Fibroblast of the conjunctiva (primary cell): Measurements from ENCODE around the gene TBC1D16.

ENCODE experiments used
- DNase-seq: peaks from one replicate; pipeline ENCODE4 v3.0.0-alpha.2; 2010; ENCODE audit warnings: low read depth

TBC1D16 gene

DNA sequence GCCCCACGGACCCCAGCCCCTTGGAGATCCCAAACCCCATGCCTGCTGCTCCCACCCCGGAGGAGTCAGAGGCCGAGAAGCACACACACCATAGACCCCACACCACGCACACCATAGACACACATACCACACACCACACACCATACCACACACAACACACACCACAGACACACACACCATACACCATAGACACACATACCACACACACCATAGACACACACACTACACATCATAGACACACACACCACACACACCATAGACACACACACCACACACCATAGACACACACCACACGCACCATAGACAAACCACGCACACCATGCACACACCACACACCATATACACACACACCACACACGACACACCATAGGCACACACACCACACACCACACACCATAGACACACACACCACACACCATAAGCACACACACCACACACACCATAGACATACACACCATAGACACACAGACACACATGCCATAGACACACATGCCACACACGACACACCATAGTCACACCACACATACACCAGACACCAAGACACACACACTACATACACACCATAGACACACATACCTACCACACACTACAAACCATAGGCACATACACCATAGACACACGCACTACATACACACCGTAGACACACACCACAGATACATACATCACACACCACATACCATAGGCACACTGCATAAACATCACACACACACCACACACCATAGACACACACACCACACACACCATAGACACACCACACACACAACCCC lies 11.3 kb downstream of the TBC1D16 start:
- DNase-seq = no peak

DNA sequence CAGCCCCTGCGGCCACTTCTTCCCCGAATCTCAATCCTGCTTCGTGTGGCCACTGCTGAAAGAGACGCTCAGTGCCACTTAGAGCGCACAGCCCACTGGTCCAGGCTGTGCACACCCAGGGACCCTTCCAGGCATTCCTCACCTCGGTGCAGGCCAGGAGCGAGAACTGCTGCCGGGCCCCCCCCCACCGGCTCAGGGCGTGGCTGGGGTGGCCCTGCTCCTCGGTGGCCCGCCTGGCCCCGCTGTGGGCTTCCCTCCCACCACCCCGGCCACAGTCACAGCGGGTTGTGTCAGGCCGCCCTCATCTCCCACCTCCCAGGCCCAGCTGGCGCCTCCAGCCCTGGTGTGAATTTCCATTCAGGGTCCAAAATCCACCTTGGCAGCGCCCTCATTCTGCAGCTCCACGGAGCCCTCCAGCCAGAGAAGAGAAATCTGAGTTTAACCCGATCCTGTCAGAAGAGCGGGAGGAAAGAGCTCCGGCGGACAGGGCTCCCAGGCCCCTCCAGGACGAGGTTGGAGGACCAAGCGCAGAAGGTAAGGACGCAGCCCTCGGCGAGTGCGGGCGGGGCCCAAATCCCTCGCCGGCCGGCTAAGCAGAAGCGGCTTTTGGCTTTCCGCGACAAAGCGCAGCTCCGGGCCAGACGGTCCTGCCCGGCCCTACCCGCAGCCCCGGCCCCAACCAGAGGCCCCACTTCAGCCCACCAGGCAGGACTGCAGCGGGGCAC lies 12.0 kb downstream of the TBC1D16 start:
- DNase-seq = no peak

DNA sequence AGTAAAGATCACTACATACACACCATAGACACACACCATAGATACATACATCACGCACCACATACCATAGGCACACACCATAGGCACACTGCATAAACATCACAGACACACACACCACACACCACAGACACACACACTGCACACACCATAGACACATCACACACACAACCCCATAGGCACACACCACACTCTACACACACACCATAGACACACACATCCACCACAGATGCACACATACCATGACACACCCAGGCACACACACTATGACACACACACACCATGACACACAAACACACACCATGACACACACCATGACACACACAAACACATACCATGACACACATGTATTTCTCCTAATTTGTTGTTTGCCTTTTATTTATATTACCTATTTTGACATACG lies 14.1 kb downstream of the TBC1D16 start:
- DNase-seq = no peak

DNA sequence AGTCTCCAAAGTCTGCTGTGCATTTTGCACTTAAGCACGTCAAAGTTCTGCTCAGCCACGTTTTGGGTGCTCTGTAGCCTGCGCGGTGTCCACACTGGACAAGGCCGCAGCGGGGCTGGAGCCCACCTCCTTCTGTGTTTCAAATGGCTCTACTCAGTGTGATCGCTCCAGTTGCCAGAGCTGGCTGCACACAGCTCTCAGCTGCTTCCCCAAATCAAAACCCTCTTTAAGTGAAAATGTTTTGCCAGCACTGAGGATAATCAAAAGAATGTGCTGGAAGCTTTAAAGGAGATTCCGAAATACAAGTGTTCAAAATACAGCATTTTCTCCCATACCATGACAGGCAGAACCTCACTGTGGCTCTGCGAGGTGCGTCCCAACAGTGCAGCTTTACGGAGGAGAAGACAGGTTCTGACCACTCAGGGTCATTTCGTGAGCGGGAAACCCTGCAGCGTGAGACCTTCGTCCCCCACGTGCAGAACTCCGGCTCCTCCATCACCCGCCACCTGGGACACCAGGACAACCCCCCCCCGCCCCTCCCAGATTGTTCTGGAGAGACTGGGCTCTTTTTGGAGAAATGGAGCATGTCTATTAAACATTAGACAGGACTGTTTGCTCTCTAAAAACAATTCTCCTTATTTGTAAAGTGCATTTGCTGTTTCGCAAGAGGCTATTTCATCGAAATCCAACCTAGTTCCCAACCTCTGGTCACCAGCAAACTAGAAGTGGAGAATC lies 16.6 kb downstream of the TBC1D16 start:
- DNase-seq = no peak

DNA sequence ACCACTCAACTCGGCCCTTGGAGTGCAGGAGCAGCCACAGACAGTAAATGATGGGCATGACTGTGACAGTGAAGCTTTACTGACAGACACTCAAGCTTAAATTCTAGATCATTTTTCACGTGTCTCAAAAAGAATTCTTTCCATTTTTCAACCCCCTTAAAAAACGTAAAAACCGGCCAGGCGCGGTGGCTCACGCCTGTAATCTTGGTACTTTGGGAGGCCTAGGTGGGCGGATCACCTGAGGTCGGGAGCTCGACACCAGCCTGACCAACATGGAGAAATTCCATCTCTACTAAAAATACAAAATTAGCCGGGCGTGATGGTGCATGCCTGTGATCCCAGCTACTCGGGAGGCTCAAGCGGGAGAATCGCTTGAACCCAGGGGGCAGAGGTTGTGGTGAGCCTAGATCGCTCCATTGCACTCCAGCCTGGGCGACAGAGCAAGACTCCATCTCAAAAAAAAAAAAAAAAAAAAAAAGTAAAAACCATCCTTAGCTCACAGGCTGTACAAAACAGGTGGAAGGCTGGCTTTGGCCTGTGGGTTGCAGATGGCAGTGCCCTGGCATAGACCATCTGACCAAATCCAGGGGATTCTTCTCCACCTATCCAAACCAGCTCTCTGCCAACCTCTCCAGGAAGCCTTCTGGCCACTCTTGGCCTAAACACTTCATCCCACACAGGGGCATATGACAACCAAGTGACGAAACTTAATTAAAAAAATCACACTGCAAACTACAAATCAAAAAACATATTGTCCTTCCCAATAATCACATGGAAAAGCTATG lies 18.3 kb downstream of the TBC1D16 start:
- no peak for DNase-seq

DNA sequence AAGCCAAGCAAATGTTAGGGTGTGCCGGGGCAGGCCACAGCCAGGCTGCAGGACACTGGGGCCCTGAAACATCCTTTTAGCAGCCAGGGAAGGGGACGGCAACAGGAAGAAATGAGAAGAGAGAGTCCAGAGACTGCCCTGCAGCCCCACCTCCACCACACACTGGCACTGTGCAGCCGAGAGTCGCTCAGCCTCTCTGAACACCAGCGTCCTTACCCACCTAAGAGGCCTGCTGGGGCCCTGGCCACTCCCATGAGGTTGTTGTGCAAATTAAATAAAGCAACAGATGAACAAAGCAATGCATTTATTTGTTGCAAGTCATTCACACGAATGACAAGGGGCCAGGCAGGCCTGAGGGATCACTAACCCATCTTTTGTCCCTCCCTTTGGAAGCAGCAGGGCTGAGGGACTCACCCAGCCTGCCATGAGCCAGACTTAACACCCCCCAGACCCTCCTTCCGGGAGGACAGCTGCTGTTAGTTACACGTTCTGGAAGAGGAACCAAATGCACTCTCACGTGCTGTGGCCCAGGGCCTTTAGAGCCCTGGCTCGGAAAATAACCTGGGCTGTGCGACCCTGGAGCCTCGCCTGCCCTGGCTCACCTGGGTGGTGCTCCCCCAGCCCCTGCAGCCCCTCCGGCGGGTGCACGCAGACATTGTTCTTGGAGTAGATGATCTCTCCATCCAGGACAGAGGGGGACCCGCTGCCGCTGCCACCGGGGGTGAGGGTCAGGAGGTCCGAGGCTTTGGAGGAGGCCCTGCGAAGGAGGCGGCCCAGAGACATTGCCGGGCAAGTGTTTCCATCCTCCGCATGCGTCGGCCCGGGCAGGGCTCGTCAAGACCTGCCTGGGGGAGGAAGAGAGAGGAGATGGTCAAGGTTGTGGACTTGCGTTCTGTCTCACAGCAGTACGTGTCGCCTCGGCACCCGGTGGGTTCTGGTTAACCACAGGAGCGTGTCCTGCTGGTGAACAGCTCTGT lies 22.6 kb downstream of the TBC1D16 start:
- DNase-seq = no peak

DNA sequence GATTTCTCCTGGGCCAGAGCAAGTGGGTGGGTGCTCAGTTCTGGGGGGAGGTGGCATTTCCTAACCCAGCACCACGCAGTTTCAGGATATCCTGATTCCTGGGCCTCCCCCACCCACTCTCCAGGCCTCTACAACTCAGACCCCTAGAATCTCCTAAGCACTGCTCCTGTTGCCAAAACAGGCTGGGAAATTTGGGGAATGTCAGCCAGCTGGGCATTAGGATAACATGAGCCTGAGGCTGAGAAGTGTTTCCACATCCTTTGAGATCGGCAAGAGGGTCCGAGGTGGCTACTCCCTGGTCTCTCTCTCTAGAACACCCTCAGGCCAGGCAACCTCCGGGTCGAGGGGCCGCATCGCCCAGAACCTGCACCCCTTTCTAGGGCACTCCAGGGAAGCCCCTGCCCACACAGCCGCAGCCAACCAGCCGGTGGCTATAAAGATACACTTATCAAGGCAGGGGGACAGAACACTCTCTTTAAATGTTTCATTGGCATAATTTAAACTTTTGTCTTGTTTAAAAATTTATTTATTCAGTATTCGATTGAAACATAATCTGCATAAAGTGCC lies 23.6 kb downstream of the TBC1D16 start:
- DNase-seq = no peak

DNA sequence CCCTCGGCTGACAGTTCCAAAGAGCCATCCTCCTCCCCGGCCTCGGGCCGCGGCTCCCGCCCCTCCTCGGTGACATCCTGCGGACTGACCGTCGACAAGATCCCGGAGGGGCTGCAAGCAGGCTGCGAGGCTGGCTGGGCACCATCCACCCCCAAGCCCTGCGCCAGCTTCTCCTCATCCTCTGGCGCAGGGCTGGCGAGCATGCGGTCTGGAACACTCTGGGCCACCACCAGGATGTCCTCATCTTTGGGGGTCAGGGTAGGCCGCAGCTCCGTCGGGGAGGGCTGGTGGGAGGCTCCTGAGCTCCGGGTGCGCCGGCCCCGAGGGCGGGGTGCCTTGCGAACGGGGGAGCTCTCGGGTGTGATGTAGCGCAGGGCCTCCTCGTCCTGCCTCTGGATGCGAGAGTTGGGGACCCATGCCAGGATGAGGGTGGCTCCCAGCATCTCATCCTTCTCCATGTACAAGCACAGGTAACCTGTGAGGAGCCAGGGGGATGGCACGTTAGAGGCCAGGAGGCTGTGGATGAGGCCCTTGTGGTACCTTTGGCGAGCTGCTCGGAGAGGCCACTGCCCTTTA lies 25.3 kb downstream of the TBC1D16 start:
- DNase-seq = no peak

DNA sequence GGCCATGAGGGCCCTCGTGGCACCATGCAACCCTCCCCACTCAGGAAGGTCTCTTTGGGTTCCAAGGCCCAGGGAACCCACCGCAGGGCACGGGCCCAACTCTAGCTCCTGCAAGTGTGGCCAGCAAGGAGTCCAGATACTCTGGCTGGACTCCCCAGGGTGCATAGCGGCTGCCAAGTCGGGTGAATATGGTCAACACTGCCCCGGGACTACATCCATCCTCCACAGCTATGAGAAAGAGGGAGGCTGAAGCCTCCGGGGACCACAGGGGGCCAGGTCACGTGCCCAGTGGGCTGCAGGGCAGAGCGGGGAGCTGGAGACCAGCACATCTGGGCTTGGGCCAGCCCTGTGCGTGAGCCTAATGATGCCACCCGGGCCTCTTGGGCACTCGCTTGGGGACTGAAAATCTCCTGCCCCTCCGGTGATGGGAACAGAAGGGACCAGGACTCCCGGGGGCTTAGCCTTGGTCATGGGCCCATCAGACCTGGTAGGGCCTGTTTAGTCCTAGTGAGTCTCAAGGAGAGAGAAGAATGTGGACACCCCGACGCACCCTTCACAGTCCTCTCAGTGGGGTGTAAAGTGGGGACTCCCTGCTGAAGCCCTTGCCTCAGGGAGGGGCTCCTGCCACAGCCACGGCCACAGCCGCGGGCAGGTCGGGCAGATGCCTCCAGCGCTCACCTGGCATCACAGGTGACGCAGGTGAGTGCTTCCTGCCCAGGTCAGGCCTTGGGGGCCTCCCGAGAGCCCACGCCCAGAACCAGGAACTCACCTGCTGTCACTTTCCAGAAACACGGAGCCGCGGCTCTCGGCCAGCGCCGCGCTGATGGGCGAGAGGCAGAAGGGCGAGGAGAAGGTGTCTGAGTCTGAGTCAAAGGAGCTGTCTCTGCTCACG lies 26.0 kb downstream of the TBC1D16 start:
- DNase-seq = no peak

DNA sequence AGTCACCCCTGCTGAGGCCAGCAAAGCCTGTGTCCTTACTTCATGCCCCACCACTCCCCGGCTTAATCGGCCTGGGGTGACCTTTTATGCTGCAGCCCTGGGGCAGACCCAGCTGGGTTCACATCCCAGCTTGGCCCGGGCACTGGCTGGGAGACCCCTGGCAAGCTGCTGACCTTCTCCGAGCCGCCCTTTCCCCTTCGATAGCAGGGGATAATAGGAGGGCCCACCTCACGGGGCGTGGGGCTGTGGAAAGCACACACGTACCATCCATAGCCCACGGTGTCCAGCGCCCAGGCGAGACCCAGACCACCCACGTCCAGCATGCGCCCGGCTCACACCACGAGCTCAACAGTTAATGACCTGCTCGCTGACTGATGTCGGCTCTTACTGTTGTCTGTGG lies 26.8 kb downstream of the TBC1D16 start:
- DNase-seq = no peak

DNA sequence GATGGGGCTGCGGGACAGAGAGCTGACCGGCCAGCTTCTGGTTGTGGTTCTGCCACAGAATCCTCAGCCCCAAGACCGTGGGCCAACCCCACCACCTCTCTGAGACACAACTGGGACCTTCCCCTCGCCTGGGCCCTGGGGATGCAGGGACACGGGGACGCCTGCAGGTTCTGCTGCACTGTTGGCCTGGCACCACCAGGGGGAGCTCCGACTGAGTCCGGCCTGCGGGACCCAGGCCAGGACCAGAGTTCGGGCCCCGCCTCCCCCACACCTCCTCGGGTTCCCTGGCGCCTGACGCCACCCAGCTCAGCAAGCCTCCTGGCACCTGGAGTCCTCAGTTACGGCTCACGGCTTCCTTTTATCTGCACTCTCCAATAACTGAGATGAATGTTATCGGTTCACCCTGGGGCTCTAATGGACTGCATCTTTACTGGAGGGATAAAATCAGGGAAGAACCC lies 27.3 kb downstream of the TBC1D16 start:
- no peak for DNase-seq

DNA sequence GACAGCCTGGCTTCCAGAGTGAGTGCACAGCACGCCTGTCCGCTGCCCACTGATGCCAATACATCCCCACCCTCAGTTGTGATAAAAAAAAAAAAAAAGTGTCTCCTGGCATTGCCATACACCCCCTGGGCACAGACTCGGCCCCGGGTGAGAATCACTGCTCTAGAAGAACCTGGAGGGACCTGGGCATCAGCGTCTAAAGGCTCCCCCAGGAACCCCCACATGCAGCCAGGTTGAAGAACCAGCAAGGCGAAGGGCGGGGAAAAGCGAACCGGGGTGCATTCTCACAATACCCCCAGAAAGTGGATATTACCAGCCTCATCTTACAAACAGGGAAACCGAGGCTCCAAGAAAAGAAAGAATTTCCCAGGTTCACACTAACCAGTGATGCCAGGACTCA lies 27.7 kb downstream of the TBC1D16 start:
- no peak for DNase-seq

DNA sequence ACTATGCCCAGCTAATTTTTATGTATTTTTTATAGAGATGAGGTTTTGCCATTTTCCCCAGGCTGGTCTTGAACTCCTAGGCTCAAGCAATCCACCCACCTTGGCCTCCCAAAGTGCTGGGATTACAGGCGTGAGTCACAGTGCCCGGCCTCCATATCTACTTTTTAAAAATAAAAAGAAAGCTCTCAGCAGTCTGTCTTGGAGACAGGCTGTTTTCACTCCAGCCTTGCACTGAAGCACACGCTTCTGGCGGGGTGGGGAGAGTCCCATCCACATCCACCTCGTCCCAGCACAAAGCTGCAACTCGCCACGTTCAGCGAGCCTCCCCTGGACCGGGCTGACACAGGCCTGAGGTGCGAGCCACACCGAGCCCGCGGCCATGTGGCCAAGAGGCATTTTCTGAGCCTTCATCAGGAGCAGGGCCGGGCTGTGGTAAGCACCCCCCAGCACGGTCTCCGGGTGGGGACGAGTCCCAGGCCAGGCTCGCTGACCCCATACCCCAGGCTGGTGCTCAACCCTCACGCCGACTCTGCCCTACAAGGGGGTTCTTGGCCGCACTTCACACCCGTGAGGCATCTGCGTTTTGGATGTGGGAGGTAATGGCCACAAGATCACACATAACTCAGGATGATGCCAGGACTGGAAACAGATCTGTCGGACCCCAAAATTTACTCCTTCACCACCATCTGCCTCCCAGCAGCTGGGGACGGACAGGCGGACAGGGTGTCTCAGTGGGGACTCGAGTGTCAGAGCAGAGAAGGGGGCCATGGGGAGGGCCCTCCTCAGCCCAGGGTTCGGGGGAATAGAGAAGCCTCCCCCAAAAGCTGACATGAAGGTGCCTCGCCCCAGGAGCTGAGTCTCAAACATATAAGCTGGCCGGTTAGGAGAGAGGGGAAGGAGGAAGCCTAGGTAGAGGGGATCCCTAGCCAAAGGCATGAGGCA lies 28.6 kb downstream of the TBC1D16 start:
- no peak for DNase-seq

DNA sequence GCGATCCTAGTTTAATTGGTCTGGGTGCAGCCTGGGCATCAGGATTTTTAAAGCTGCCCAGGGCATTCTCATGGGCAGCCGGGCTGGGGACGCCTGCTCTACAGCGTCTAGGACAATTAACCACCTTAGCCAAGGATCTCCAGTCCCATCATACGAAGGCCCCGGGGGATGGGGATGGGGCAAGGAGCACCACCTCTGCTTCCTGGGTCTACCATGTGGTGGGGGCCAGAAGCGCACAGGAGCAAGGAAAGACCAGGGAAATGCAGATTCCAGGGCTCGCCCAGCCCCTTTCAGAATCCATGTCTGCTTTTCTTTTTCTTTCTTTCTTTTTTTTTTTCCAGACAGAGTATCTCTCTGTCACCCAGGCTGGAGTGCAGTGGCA lies 29.3 kb downstream of the TBC1D16 start:
- no peak for DNase-seq

DNA sequence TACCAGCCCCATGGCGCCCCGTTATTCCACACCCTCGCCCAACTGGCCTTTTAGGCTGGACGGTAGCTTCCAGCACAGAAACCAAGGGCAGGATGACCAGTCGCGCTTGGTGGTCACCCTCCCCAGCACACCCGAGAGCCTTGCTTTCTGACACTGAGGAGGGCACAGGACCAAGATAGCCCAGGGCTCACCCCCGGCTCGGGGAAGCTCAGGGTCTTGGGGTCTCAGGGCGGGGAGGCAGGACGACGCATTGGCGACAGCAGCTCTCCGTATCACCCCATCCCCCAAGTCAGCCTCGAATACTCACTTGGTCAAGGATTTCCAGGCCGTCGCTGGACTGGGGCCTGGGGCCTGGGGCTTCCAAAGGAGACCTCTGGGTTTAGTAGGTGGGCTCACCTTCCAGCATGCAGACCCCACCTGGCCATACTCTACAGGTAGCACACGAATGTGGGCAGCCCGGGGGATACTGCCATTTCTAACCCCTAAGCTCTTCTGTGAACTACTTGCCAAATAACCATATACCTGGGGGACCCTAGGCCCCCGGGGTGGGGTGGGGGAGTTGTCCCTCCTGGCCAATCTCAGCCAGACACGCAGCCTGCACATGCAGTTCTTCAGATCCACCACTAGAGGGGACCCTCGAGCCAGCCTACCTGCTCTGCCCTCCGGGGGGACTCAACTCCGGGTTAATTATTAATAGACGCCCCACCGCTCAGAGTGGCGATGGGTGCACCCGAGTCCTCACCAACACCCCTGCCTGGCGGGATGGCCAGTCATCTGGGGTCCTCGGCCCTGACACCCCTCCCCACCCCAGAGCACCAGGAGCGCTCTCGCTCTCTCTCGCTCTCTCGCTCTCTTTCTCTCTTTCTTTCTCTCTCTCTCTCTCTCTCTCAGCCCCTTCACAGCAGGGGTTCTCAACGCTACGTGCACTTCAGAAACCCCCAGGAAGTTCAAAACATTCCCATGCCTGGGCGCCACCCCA lies 30.0 kb downstream of the TBC1D16 start:
- DNase-seq = no peak

DNA sequence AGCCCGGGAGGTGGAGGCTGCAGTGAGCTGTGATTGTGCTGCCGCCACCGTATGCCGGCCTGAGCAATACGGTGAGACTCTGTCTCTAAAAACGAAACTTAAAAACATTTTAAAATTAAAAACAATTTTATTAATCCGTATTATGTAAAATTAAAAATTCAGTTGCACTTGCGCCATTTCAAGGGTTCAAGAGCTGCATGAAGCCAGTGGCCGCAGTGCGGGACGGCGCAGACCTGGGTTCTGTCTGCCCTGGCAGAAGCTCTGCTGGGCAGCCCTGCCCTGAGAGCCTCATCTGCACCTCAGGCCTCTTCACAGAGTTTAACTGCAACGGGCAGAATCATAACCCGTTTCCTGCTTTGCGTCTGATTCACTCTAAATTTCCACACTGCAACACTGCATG lies 31.7 kb downstream of the TBC1D16 start:
- DNase-seq = no peak
